HEK293 (cell line): ENCODE results near the gene GALNT10.

Experiments
- CTCF ChIA-PET: fragments of 350-600 bp; formaldehyde crosslinking; extraction: SDS; loops from one replicate; lab custom pipeline; 2021; ENCODE audit warnings: antibody characterized with exemption; lab: Yijun Ruan, JAX
- POLR2A ChIA-PET: fragments of 300-600 bp; formaldehyde crosslinking; extraction: SDS; loops from one replicate; lab custom pipeline; 2020; ENCODE audit warnings: antibody characterized with exemption, inconsistent platforms; lab: Yijun Ruan, JAX
- H3K27ac ChIP-seq: fragments of 200-500 bp; sonication (Bioruptor generic); 2 replicates; pipeline ENCODE4 v1.5.1; 2014; ENCODE audit warnings: low read depth, low read length, control low read depth, inconsistent platforms; ENCODE audit errors: extremely low read depth
- H3K36me3 ChIP-seq, 2 experiments: fragments of 200-500 bp in 1 of 2; sonication (Bioruptor generic) in 1 of 2; 1 replicate in 1 of 2; 2 replicates in 1 of 2; pipeline ENCODE4 v1.5.1; 2014 to 2017; ENCODE audit warnings: inconsistent platforms in 2 of 2, low read length in 2 of 2; ENCODE audit not compliant: control insufficient read depth in 2 of 2, insufficient read depth in 1 of 2
- H3K4me1 ChIP-seq: fragments of 200-500 bp; sonication (Bioruptor generic); 2 replicates; pipeline ENCODE4 v1.5.1; 2014; ENCODE audit warnings: mild to moderate bottlenecking, low read length, inconsistent platforms; ENCODE audit not compliant: control insufficient read depth, insufficient read depth
- H3K4me3 ChIP-seq: 2 replicates; pipeline ENCODE4 v1.5.1; 2011; ENCODE audit warnings: low read depth, mild to moderate bottlenecking, control low read depth, low read length, moderate library complexity
- H3K9me3 ChIP-seq: fragments of 200-500 bp; sonication (Bioruptor generic); 2 replicates; pipeline ENCODE4 v1.5.1; 2014; ENCODE audit warnings: low read depth, low read length, inconsistent platforms; ENCODE audit not compliant: control insufficient read depth, insufficient read depth
- BCL11A ChIP-seq: fragments of 450-650 bp; formaldehyde crosslinking; IDR thresholded peaks from 2 replicates; pipeline ENCODE4 v1.5.1; 2016; ENCODE audit warnings: low read depth, missing biosample characterization, missing genetic modification characterization
- EGR2 ChIP-seq: fragments of 450-650 bp; formaldehyde crosslinking; IDR thresholded peaks from 2 replicates; pipeline ENCODE4 v1.5.1; 2016; ENCODE audit warnings: low read depth, missing biosample characterization, missing genetic modification characterization
- KLF9 ChIP-seq: fragments of 450-650 bp; formaldehyde crosslinking; IDR thresholded peaks from 2 replicates; pipeline ENCODE4 v1.5.1; 2016; ENCODE audit warnings: missing biosample characterization, missing genetic modification characterization, low read depth
- OVOL3 ChIP-seq: fragments of 450-650 bp; formaldehyde crosslinking; IDR thresholded peaks from 2 replicates; pipeline ENCODE4 v1.5.1; 2016; ENCODE audit warnings: missing biosample characterization, missing genetic modification characterization
- SP3 ChIP-seq: fragments of 450-650 bp; formaldehyde crosslinking; IDR thresholded peaks from 2 replicates; pipeline ENCODE4 v1.5.1; 2016; ENCODE audit warnings: missing biosample characterization, missing genetic modification characterization
- YY1 ChIP-seq: fragments of 450-650 bp; formaldehyde crosslinking; IDR thresholded peaks from 2 replicates; pipeline ENCODE4 v1.5.1; 2018; ENCODE audit warnings: missing biosample characterization, missing genetic modification characterization
- ZNF155 ChIP-seq: fragments of 450-650 bp; formaldehyde crosslinking; IDR thresholded peaks from 2 replicates; pipeline ENCODE4 v1.5.1; 2016; ENCODE audit warnings: missing biosample characterization, missing genetic modification characterization
- ZNF157 ChIP-seq: fragments of 450-650 bp; formaldehyde crosslinking; IDR thresholded peaks from 2 replicates; pipeline ENCODE4 v1.5.1; 2016; ENCODE audit warnings: missing biosample characterization, missing genetic modification characterization
- ZNF19 ChIP-seq: fragments of 450-650 bp; formaldehyde crosslinking; IDR thresholded peaks from 2 replicates; pipeline ENCODE4; 2016; ENCODE audit warnings: missing biosample characterization, missing genetic modification characterization, low read depth
- ZNF223 ChIP-seq: fragments of 450-650 bp; formaldehyde crosslinking; IDR thresholded peaks from 2 replicates; pipeline ENCODE4 v1.5.1; 2016; ENCODE audit warnings: missing biosample characterization, missing genetic modification characterization
- ZNF274 ChIP-seq, 2 experiments: fragments of 200-500 bp in 1 of 2; fragments of 450-650 bp in 1 of 2; sonication (Bioruptor generic) in 1 of 2; formaldehyde crosslinking in 1 of 2; IDR thresholded peaks; 2 replicates each; pipeline versions ENCODE4 v1.5.1 to v1.6.1; 2014 to 2016; ENCODE audit warnings: borderline replicate concordance in 1 of 2, inconsistent platforms in 1 of 2, low read length in 1 of 2, missing biosample characterization in 1 of 2, missing genetic modification characterization in 1 of 2
- ZNF354C ChIP-seq: fragments of 450-650 bp; formaldehyde crosslinking; IDR thresholded peaks from 2 replicates; pipeline ENCODE4 v1.5.1; 2016; ENCODE audit warnings: missing biosample characterization, missing genetic modification characterization, low read depth, borderline replicate concordance
- ZNF37A ChIP-seq: fragments of 450-650 bp; IDR thresholded peaks from 2 replicates; pipeline ENCODE4 v1.5.1; 2018; ENCODE audit warnings: missing biosample characterization, missing genetic modification characterization
- ZNF473 ChIP-seq: fragments of 450-650 bp; formaldehyde crosslinking; IDR thresholded peaks from 2 replicates; pipeline ENCODE4 v1.5.1; 2017; ENCODE audit warnings: missing biosample characterization, missing genetic modification characterization
- ZNF549 ChIP-seq: fragments of 450-650 bp; IDR thresholded peaks from 2 replicates; pipeline ENCODE4 v1.5.1; 2018; ENCODE audit warnings: missing biosample characterization, missing genetic modification characterization, mild to moderate bottlenecking, inconsistent platforms, moderate library complexity
- ZNF624 ChIP-seq: fragments of 450-650 bp; formaldehyde crosslinking; IDR thresholded peaks from 2 replicates; pipeline ENCODE4 v1.5.1; 2017; ENCODE audit warnings: missing biosample characterization, missing genetic modification characterization
- ZNF629 ChIP-seq: fragments of 450-650 bp; formaldehyde crosslinking; IDR thresholded peaks from 2 replicates; pipeline ENCODE4 v1.5.1; 2017; ENCODE audit warnings: missing biosample characterization, missing genetic modification characterization
- ZNF658 ChIP-seq: fragments of 450-650 bp; formaldehyde crosslinking; IDR thresholded peaks from 2 replicates; pipeline ENCODE4; 2016; ENCODE audit warnings: missing biosample characterization, missing genetic modification characterization
- TF ChIP-seq, protein P1 (sequence below): fragments of 450-650 bp; formaldehyde crosslinking; IDR thresholded peaks from 2 replicates; pipeline ENCODE4 v1.5.1; 2017; ENCODE audit warnings: missing biosample characterization, missing genetic modification characterization
- TF ChIP-seq, protein P2 (sequence below): fragments of 450-650 bp; formaldehyde crosslinking; IDR thresholded peaks from 2 replicates; pipeline ENCODE4 v1.5.1; 2016; ENCODE audit warnings: missing biosample characterization, missing genetic modification characterization
- TF ChIP-seq, protein P3 (sequence below): fragments of 450-650 bp; formaldehyde crosslinking; IDR thresholded peaks from 2 replicates; pipeline ENCODE4 v1.5.1; 2016; ENCODE audit warnings: missing biosample characterization, missing genetic modification characterization, low read depth
- TF ChIP-seq, protein P4 (sequence below): fragments of 450-650 bp; formaldehyde crosslinking; IDR thresholded peaks from 2 replicates; pipeline ENCODE4 v1.5.1; 2016; ENCODE audit warnings: missing biosample characterization, missing genetic modification characterization
- TF ChIP-seq, protein P5 (sequence below): fragments of 450-650 bp; formaldehyde crosslinking; IDR thresholded peaks from 2 replicates; pipeline ENCODE4 v1.5.1; 2016; ENCODE audit warnings: missing biosample characterization, missing genetic modification characterization
- TF ChIP-seq, protein P6 (sequence below): sonication (generic); formaldehyde crosslinking; IDR thresholded peaks from 2 replicates; pipeline ENCODE4 v1.8.1; 2022; ENCODE audit warnings: mild to moderate bottlenecking, moderate library complexity, missing genetic modification reagents

Gene GALNT10

DNA sequence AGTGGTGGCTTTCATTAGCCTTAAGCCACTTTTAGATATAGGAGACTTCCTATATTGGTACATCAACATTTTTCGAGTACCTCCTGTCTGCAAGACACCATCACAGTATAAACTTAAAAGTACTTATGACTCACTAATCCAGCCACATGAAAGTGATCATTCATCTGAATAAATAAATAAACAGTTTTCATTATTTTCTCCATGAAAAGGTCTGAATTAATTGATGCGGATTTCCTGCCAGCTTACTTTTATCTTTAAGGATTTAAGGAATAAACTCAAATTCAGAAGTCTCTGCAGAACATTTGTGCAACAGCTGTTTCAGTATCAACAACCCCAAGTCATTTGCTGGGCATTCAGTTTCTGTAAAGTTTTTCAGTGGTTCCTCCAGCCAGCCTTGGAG, 259.3 kb downstream of the GALNT10 start:
- Histone ChIP-seq H3K27ac (no peak overlapping the region), H3K4me3 (no peak overlapping the region), H3K9me3 (no peaks in the 10 kb centered on the region), H3K36me3 (peaks cover 23 to 56% of the 10 kb centered on the region in 2 experiments), H3K4me1 (peaks cover 12% of the 10 kb centered on the region; the same call in 1 of the 2 replicates)
- POLR2A ChIA-PET: interaction anchor here (1.2 kb wide), 1 partner anchor 28 kb away, joined by 3 read pairs; the partner anchor contains the start of gene HAND1
- no peak for TF ChIP-seq ZNF624 (tag by site-specific recombination)
- TF ChIP-seq YY1 (tag by site-specific recombination): no peak
- no peak for TF ChIP-seq ZNF473 (tag by site-specific recombination)
- TF ChIP-seq, protein P1, sequence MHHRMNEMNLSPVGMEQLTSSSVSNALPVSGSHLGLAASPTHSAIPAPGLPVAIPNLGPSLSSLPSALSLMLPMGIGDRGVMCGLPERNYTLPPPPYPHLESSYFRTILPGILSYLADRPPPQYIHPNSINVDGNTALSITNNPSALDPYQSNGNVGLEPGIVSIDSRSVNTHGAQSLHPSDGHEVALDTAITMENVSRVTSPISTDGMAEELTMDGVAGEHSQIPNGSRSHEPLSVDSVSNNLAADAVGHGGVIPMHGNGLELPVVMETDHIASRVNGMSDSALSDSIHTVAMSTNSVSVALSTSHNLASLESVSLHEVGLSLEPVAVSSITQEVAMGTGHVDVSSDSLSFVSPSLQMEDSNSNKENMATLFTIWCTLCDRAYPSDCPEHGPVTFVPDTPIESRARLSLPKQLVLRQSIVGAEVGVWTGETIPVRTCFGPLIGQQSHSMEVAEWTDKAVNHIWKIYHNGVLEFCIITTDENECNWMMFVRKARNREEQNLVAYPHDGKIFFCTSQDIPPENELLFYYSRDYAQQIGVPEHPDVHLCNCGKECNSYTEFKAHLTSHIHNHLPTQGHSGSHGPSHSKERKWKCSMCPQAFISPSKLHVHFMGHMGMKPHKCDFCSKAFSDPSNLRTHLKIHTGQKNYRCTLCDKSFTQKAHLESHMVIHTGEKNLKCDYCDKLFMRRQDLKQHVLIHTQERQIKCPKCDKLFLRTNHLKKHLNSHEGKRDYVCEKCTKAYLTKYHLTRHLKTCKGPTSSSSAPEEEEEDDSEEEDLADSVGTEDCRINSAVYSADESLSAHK (tag by site-specific recombination): no peak
- no peak for TF ChIP-seq OVOL3 (tag by site-specific recombination)
- no peak for TF ChIP-seq ZNF629 (tag by site-specific recombination)
- TF ChIP-seq, protein P2, sequence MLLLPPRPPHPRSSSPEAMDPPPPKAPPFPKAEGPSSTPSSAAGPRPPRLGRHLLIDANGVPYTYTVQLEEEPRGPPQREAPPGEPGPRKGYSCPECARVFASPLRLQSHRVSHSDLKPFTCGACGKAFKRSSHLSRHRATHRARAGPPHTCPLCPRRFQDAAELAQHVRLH (tag by site-specific recombination): no peak
- TF ChIP-seq, protein P3, sequence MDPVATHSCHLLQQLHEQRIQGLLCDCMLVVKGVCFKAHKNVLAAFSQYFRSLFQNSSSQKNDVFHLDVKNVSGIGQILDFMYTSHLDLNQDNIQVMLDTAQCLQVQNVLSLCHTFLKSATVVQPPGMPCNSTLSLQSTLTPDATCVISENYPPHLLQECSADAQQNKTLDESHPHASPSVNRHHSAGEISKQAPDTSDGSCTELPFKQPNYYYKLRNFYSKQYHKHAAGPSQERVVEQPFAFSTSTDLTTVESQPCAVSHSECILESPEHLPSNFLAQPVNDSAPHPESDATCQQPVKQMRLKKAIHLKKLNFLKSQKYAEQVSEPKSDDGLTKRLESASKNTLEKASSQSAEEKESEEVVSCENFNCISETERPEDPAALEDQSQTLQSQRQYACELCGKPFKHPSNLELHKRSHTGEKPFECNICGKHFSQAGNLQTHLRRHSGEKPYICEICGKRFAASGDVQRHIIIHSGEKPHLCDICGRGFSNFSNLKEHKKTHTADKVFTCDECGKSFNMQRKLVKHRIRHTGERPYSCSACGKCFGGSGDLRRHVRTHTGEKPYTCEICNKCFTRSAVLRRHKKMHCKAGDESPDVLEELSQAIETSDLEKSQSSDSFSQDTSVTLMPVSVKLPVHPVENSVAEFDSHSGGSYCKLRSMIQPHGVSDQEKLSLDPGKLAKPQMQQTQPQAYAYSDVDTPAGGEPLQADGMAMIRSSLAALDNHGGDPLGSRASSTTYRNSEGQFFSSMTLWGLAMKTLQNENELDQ: no peak
- TF ChIP-seq ZNF354C: no peak
- no peak for TF ChIP-seq BCL11A (tag by site-specific recombination)
- CTCF ChIA-PET: interaction anchor here (1.1 to 1.4 kb wide), 2 partner anchors 12 to 17 kb away, joined by 3 read pairs; no protein-coding TSS in a partner anchor

DNA sequence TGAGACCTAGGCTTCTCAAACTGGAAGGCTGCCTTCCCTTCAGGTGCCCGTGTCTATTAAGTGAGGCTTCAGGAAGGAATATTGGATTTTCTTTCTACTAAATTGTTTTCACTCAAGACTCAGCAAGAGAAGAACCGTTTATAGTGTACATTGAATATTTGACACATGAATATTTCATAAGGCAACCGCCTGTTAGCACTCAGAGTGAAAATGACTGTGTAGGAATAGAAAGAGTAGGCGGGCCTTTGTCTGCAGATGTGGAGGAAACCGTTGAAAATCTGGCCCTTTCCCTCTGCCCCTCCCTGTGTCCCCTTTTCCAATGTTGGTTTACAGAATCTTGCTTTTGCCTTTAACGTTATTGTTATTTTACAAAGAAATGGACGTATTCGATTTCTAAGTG, 261.4 kb downstream of the GALNT10 start:
- peaks cover 29 to 78% of the 10 kb centered on the region in 2 experiments for H3K36me3 ChIP-seq
- H3K4me1 ChIP-seq: peaks cover 12% of the 10 kb centered on the region; the same call in 1 of the 2 replicates
- ChIA-PET POLR2A (no interaction called here), CTCF (interaction anchor here (1.8 kb wide), 1 partner anchor 30 kb away, joined by 4 read pairs; no protein-coding TSS in a partner anchor)
- H3K27ac ChIP-seq: no peak overlapping the region
- H3K4me3 ChIP-seq: no peak overlapping the region
- no peaks in the 10 kb centered on the region for H3K9me3 ChIP-seq
- TF ChIP-seq ZNF157 (tag by site-specific recombination) (no peak), ZNF19 (tag by site-specific recombination) (no peak), OVOL3 (tag by site-specific recombination) (no peak), YY1 (tag by site-specific recombination) (no peak), ZNF549 (tag by site-specific recombination) (no peak), KLF9 (tag by site-specific recombination) (no peak), ZNF37A (no peak), EGR2 (tag by site-specific recombination) (no peak), ZNF155 (tag by site-specific recombination) (no peak), ZNF223 (no peak), SP3 (no peak), ZNF274 (IDR thresholded peaks at IDR 0.05; ENCODE audit: low read length) (no peak), ZNF274 (tag by site-specific recombination; IDR thresholded peaks at IDR 0.05; ENCODE audit: borderline replicate concordance) (no peak), ZNF658 (no peak), ZNF473 (tag by site-specific recombination) (no peak)
- TF ChIP-seq, protein P4, sequence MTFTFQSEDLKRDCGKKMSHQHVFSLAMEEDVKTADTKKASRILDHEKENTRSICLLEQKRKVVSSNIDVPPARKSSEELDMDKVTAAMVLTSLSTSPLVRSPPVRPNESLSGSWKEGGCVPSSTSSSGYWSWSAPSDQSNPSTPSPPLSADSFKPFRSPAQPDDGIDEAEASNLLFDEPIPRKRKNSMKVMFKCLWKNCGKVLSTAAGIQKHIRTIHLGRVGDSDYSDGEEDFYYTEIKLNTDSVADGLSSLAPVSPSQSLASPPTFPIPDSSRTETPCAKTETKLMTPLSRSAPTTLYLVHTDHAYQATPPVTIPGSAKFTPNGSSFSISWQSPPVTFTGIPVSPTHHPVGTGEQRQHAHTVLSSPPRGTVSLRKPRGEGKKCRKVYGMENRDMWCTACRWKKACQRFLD (tag by site-specific recombination): no peak
- TF ChIP-seq, protein P5, sequence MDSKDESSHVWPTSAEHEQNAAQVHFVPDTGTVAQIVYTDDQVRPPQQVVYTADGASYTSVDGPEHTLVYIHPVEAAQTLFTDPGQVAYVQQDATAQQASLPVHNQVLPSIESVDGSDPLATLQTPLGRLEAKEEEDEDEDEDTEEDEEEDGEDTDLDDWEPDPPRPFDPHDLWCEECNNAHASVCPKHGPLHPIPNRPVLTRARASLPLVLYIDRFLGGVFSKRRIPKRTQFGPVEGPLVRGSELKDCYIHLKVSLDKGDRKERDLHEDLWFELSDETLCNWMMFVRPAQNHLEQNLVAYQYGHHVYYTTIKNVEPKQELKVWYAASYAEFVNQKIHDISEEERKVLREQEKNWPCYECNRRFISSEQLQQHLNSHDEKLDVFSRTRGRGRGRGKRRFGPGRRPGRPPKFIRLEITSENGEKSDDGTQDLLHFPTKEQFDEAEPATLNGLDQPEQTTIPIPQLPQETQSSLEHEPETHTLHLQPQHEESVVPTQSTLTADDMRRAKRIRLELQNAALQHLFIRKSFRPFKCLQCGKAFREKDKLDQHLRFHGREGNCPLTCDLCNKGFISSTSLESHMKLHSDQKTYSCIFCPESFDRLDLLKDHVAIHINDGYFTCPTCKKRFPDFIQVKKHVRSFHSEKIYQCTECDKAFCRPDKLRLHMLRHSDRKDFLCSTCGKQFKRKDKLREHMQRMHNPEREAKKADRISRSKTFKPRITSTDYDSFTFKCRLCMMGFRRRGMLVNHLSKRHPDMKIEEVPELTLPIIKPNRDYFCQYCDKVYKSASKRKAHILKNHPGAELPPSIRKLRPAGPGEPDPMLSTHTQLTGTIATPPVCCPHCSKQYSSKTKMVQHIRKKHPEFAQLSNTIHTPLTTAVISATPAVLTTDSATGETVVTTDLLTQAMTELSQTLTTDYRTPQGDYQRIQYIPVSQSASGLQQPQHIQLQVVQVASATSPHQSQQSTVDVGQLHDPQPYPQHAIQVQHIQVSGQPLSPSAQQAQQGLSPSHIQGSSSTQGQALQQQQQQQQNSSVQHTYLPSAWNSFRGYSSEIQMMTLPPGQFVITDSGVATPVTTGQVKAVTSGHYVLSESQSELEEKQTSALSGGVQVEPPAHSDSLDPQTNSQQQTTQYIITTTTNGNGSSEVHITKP: no peak
- TF ChIP-seq, protein P6, sequence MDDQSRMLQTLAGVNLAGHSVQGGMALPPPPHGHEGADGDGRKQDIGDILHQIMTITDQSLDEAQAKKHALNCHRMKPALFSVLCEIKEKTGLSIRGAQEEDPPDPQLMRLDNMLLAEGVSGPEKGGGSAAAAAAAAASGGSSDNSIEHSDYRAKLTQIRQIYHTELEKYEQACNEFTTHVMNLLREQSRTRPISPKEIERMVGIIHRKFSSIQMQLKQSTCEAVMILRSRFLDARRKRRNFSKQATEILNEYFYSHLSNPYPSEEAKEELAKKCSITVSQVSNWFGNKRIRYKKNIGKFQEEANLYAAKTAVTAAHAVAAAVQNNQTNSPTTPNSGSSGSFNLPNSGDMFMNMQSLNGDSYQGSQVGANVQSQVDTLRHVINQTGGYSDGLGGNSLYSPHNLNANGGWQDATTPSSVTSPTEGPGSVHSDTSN (CRISPR knock-in tag): no peak
